ENCODE data around the gene RYR2. TPM values are rescaled to one million over a fixed set of nuclear protein-coding genes. Genes with fewer than 3 reads are reported as not detected.

RYR2 gene
- total and polyA plus RNA-seq, 2 of the 8 experiments (the other 6 are each of a cell fraction or from before 2014, with no cell fraction given) = 1.3 to 4.4 TPM

DNA sequence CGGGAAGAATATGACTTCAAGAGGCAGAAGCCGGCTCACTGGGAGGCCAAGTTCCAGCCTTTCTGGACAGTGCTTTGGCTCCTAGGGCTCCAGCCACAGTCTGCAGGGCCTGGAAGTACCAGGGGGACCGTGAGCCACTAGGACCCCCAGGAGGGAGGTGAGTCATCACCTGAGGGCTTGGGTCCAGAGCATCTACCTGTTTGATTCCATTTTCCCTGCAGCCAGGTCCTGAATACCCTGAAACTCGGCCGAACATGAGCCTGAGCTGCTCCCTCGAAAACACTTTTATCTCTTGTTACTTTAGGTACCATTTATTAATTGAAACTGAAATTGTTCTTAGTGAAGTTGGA is 164.1 kb downstream of the RYR2 start:
- DNase-seq (ENCODE audit: low read depth in 1 of 2, low spot score in 2 of 2) = no peak

More for the DNA sequence above, 164.1 kb downstream of the RYR2 start:
- Histone ChIP-seq H3K4me3 (ENCODE audit: extremely low read depth in 1 of 4, insufficient read depth in 2 of 4, low read depth in 3 of 4, low read length in 4 of 4) (no peak overlapping the region), H2BK120ac (replicated peaks; ENCODE audit: low read depth, low read length) (no peak overlapping the region), H3K36me3 (ENCODE audit: control insufficient read depth in 2 of 4, insufficient read depth in 4 of 4, low read length in 3 of 4) (no peaks in the 10 kb centered on the region), H3K14ac (ENCODE audit: insufficient read length) (no peak overlapping the region), H2BK20ac (ENCODE audit: low read length) (no peak overlapping the region), H4K5ac (ENCODE audit: insufficient read length, low read depth, low read length) (no peak overlapping the region), H3K27ac (ENCODE audit: low read depth, low read length) (no peak overlapping the region), H3K9me3 (ENCODE audit: insufficient read depth in 2 of 2, low read depth in 1 of 2, low read length in 1 of 2) (no peaks in the 10 kb centered on the region), H2BK12ac (ENCODE audit: low read depth, low read length) (no peak overlapping the region), H3K4me1 (replicated peaks in 1 of 4; ENCODE audit: control insufficient read depth in 3 of 4, insufficient read depth in 4 of 4, low read length in 3 of 4) (no peaks in the 10 kb centered on the region; a peak in 1 of 7 replicates), H3K23me2 (ENCODE audit: low read depth, low read length) (no peaks in the 10 kb centered on the region), H2BK5ac (ENCODE audit: low read depth, low read length) (no peak overlapping the region), H4K91ac (replicated peaks; ENCODE audit: insufficient read length, low read length) (no peak overlapping the region), H2BK15ac (ENCODE audit: low read length) (no peak overlapping the region), H4K8ac (ENCODE audit: extremely low read depth, insufficient read depth, low read length) (0 out of 2 replicates have a peak overlapping the region, but pooled peaks have one; percentile 20), H3K23ac (ENCODE audit: insufficient read length) (no peak overlapping the region), H2AFZ (ENCODE audit: low read length) (no peak overlapping the region), H3K79me1 (ENCODE audit: low read depth, low read length) (no peaks in the 10 kb centered on the region; the same call in 1 of the 2 replicates), H3K56ac (replicated peaks; ENCODE audit: insufficient read length, low read depth, low read length) (no peak overlapping the region), H4K20me1 (replicated peaks in 1 of 2; ENCODE audit: control insufficient read depth in 1 of 2, insufficient read depth in 2 of 2, low read length in 2 of 2) (no peaks in the 10 kb centered on the region), H3K27me3 (replicated peaks in 1 of 4; ENCODE audit: control insufficient read depth in 3 of 4, extremely low read depth in 1 of 4, insufficient read depth in 3 of 4, low read length in 3 of 4) (no peaks in the 10 kb centered on the region), H3K79me2 (ENCODE audit: control insufficient read depth in 1 of 2, insufficient read depth in 2 of 2, low read length in 2 of 2) (peaks cover 2 to 3% of the 10 kb centered on the region in 2 experiments; a peak in 2 of 4 replicates), H3K18ac (ENCODE audit: extremely low read depth, low read length) (no peak overlapping the region), H3K4me2 (ENCODE audit: insufficient read depth in 1 of 2, low read depth in 2 of 2, low read length in 2 of 2) (no peak overlapping the region), H2AK5ac (ENCODE audit: low read depth, low read length) (no peak overlapping the region), H3K4ac (replicated peaks; ENCODE audit: insufficient read length, low read depth, low read length) (no peak overlapping the region), H3K9ac (replicated peaks in 1 of 4; ENCODE audit: extremely low read depth in 1 of 4, low read depth in 3 of 4, low read length in 3 of 4) (no peak overlapping the region)
- TF ChIP-seq MAFK (IDR thresholded peaks at IDR 0.05; ENCODE audit: low read depth, low read length) = no peak
- ChIA-PET POLR2A (ENCODE audit: partially characterized antibody) (no interaction called here), CTCF (ENCODE audit: partially characterized antibody) (no interaction called here)
- FAIRE-seq = no peak
- 82% methylated on average over 6 of the region's 6 CpGs; no CpG with 5 or more reads in 1 of the 2 experiments for WGBS, 2 experiments (ENCODE audit: extremely low coverage in 1 of 2, insufficient coverage in 1 of 2, insufficient read length in 1 of 2, insufficient replicate concordance in 2 of 2, low coverage in 1 of 2, low lambda C conversion rate in 2 of 2, missing lambda C conversion rate in 1 of 2)
